MM.1S (cell line): ENCODE measurements around the gene LAMC1.

Source experiments
- DNase-seq: peaks from one replicate; pipeline ENCODE4 v3.0.0-alpha.2; 2015
- H2AFZ ChIP-seq: fragments of 300-600 bp; sonication (generic); 2 replicates; pipeline ENCODE4 v1.6.0; 2016; ENCODE audit warnings: antibody characterized with exemption, low read length
- H3F3A ChIP-seq: fragments of 300-600 bp; sonication (generic); 2 replicates; pipeline ENCODE4 v1.6.1; 2016; ENCODE audit warnings: mild to moderate bottlenecking, antibody characterized with exemption, low read length, moderate library complexity, mixed read lengths; ENCODE audit not compliant: insufficient read depth
- H3K27ac ChIP-seq: fragments of 300-600 bp; sonication (generic); 2 replicates; pipeline ENCODE4 v1.5.1; 2016; ENCODE audit warnings: mild to moderate bottlenecking, low read length
- H3K27me3 ChIP-seq: fragments of 300-600 bp; sonication (generic); replicated peaks from 2 replicates; pipeline ENCODE4 v1.6.0; 2016; ENCODE audit warnings: low read length; ENCODE audit not compliant: insufficient read depth
- H3K36me3 ChIP-seq: fragments of 300-600 bp; sonication (generic); replicated peaks from 2 replicates; pipeline ENCODE4 v1.6.1; 2016; ENCODE audit warnings: mild to moderate bottlenecking, low read length, mixed read lengths; ENCODE audit not compliant: insufficient read depth
- H3K4me1 ChIP-seq: fragments of 300-600 bp; sonication (generic); 2 replicates; pipeline ENCODE4 v1.6.1; 2016; ENCODE audit warnings: low read length, mixed read lengths
- H3K4me2 ChIP-seq: fragments of 300-600 bp; sonication (generic); 2 replicates; pipeline ENCODE4 v1.6.0; 2016; ENCODE audit warnings: low read depth, low read length
- H3K4me3 ChIP-seq: fragments of 300-600 bp; sonication (generic); 2 replicates; pipeline ENCODE4 v1.5.1; 2016; ENCODE audit warnings: low read length, mixed read lengths
- H3K79me2 ChIP-seq: fragments of 300-600 bp; sonication (generic); 2 replicates; pipeline ENCODE4 v1.6.1; 2016; ENCODE audit warnings: mixed run types, low read length, mixed read lengths
- H3K9ac ChIP-seq: fragments of 300-600 bp; sonication (generic); 2 replicates; pipeline ENCODE4 v1.6.1; 2016; ENCODE audit warnings: low read length, mixed read lengths
- H3K9me2 ChIP-seq: fragments of 300-600 bp; sonication (generic); replicated peaks from 2 replicates; pipeline ENCODE4 v1.6.1; 2016; ENCODE audit warnings: mild to moderate bottlenecking, low read length, mixed read lengths; ENCODE audit not compliant: insufficient read depth
- H3K9me3 ChIP-seq: fragments of 300-600 bp; sonication (generic); replicated peaks from 2 replicates; pipeline ENCODE4 v1.6.1; 2016; ENCODE audit warnings: mild to moderate bottlenecking, low read length, mixed read lengths; ENCODE audit not compliant: insufficient read depth
- H4K20me1 ChIP-seq: fragments of 300-600 bp; sonication (generic); 2 replicates; pipeline ENCODE4 v1.6.1; 2016; ENCODE audit warnings: mild to moderate bottlenecking, low read length, moderate library complexity, mixed read lengths; ENCODE audit not compliant: insufficient read depth
- EZH2 ChIP-seq: fragments of 300-600 bp; sonication (generic); optimal IDR thresholded peaks from 2 replicates; pipeline ENCODE3; 2017; ENCODE audit warnings: low read depth, mild to moderate bottlenecking, antibody characterized with exemption, low read length, mixed read lengths
- EZH2phosphoT487 ChIP-seq: fragments of 300-600 bp; sonication (generic); IDR thresholded peaks from 2 replicates; pipeline ENCODE4 v1.6.1; 2018; ENCODE audit warnings: antibody characterized with exemption, low read length
- TF ChIP-seq, protein P1 (sequence below): fragments of 300-600 bp; sonication (generic); IDR thresholded peaks from 2 replicates; pipeline ENCODE4 v1.5.1; 2016; ENCODE audit warnings: antibody characterized with exemption, low read length, mixed read lengths

Gene LAMC1

DNA sequence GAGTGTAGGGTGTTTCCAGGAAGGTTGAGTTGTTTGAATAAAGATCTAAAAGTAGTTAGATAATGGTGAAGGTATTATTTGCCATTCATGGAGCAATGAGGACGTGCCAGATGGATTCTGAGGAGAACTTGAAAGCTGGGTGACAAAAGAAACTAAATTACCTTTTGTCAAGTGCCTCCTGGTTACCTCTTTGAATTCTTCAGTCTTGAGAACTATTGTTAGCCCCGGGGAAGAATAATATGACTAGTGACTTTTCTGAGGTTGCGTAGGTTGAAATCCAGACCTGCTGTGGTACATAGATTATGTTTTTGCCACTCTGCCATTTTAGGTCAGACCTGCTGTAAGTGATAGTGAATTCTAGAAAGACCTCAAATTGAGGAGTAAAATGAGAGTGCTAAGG lies 11.5 kb downstream of the LAMC1 start:
- Histone ChIP-seq H3K4me1 (peaks cover 13% of the 10 kb centered on the region), H4K20me1 (no peaks in the 10 kb centered on the region)

DNA sequence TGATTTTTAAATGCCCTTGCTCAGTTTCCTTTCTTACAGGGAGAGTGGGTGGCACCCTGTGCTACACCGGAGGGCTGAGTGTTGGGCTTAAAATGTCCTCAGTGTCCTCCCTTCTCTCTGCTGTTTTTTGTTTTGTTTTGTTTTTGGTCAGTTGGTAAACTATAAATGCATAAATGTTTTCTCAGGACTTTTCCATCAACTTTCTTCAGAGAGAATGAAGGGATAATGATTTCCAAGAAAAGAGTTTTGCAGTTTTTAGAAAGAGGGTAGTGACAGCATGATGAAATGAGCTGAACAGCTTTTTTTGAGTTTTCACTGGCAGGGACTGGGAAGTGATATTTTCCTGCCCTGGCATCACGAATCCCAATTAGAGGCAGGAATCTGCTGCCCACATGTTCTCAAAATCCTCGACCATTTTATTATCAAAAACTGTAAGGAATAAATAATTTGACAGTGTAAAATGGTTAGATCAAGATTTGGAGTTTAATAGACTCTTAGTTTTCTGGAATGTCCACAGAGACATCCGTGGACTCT lies 15.2 kb downstream of the LAMC1 start:
- TF ChIP-seq, protein P1, sequence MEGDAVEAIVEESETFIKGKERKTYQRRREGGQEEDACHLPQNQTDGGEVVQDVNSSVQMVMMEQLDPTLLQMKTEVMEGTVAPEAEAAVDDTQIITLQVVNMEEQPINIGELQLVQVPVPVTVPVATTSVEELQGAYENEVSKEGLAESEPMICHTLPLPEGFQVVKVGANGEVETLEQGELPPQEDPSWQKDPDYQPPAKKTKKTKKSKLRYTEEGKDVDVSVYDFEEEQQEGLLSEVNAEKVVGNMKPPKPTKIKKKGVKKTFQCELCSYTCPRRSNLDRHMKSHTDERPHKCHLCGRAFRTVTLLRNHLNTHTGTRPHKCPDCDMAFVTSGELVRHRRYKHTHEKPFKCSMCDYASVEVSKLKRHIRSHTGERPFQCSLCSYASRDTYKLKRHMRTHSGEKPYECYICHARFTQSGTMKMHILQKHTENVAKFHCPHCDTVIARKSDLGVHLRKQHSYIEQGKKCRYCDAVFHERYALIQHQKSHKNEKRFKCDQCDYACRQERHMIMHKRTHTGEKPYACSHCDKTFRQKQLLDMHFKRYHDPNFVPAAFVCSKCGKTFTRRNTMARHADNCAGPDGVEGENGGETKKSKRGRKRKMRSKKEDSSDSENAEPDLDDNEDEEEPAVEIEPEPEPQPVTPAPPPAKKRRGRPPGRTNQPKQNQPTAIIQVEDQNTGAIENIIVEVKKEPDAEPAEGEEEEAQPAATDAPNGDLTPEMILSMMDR, result no peak
- no peak for TF ChIP-seq EZH2phosphoT487
- TF ChIP-seq EZH2, result no peak
- no peak overlapping the region for H3K4me3 ChIP-seq
- H3K4me1 ChIP-seq, result peaks cover 9% of the 10 kb centered on the region
- H4K20me1 ChIP-seq, result no peaks in the 10 kb centered on the region
- no peak overlapping the region for H3K4me2 ChIP-seq
- H3F3A ChIP-seq, result peaks cover 2% of the 10 kb centered on the region
- no peak for DNase-seq
- no peak overlapping the region for H3K9ac ChIP-seq
- peaks cover 6% of the 10 kb centered on the region for H3K27me3 ChIP-seq
- no peak overlapping the region for H3K27ac ChIP-seq
- no peaks in the 10 kb centered on the region for H3K9me3 ChIP-seq
- no peak overlapping the region for H2AFZ ChIP-seq
- no peaks in the 10 kb centered on the region for H3K9me2 ChIP-seq
- no peaks in the 10 kb centered on the region for H3K79me2 ChIP-seq
- H3K36me3 ChIP-seq, result no peaks in the 10 kb centered on the region

More for the DNA sequence above, 11.5 kb downstream of the LAMC1 start:
- no peak overlapping the region for H3K4me3 ChIP-seq
- no peak overlapping the region for H3K27ac ChIP-seq
- no peaks in the 10 kb centered on the region for H3K36me3 ChIP-seq
- H3K79me2 ChIP-seq, result no peaks in the 10 kb centered on the region
- H3K9ac ChIP-seq, result no peak overlapping the region
- no peaks in the 10 kb centered on the region for H3K9me3 ChIP-seq
- H3K9me2 ChIP-seq, result no peaks in the 10 kb centered on the region
- peaks cover 19% of the 10 kb centered on the region for H3K27me3 ChIP-seq
- DNase-seq, result no peak
- H3K4me2 ChIP-seq, result no peak overlapping the region
- peaks cover 11% of the 10 kb centered on the region for H3F3A ChIP-seq
- H2AFZ ChIP-seq, result no peak overlapping the region
- TF ChIP-seq, protein P1, result no peak
- TF ChIP-seq EZH2, result no peak
- TF ChIP-seq EZH2phosphoT487, result no peak

DNA sequence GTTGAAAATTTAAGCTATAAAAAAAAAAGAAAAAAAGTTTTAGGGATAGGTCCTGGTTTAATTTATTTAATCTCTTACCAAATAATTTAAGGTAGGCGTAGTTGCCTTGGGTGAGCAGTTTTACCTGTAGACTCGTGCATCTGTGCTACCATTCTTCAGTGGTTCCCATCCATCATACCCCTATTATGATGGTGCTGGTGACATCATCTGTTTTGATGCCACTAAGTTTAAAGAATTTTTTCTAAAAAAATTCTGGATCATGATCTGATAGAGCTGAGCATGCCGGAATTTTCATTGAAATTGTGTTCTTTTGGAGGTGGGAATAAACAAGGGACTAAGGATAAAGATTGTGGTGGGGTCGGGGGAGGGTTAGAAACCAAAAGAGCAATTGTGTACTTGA lies 15.7 kb downstream of the LAMC1 start:
- Histone ChIP-seq H3K27me3 (peaks cover 6% of the 10 kb centered on the region), H3K9ac (no peak overlapping the region), H3K36me3 (no peaks in the 10 kb centered on the region), H2AFZ (no peak overlapping the region), H3K4me2 (no peak overlapping the region), H3K27ac (no peak overlapping the region), H3K9me3 (no peaks in the 10 kb centered on the region), H3K4me3 (no peak overlapping the region), H3K9me2 (no peaks in the 10 kb centered on the region), H3K4me1 (peaks cover 7% of the 10 kb centered on the region; the same call in 1 of the 2 replicates), H4K20me1 (no peaks in the 10 kb centered on the region), H3K79me2 (no peaks in the 10 kb centered on the region), H3F3A (no peaks in the 10 kb centered on the region)
- TF ChIP-seq, protein P1, result no peak
- TF ChIP-seq EZH2phosphoT487 (no peak), EZH2 (no peak)
- DNase-seq, result no peak
